ENCODE measurements around the gene CHMP6. TPM values are rescaled to one million over a fixed set of nuclear protein-coding genes. Genes with fewer than 3 reads are reported as not detected.

The CHMP6 gene
- total RNA-seq, 2 donors from 2014 or later, result 28.4 to 32.5 TPM

GRCh38 chr17:81018044-81018802 lies 26.6 kb downstream of the CHMP6 start:
- Histone ChIP-seq H3K9ac (ENCODE audit: extremely low read depth, low read length, poor library complexity, severe bottlenecking) (no peak overlapping the region), H3K27me3 (ENCODE audit: control insufficient read depth, insufficient read depth, low read length, poor library complexity, severe bottlenecking) (no peaks in the 10 kb centered on the region), H3K27ac (ENCODE audit: low read depth, low read length) (peak overlapping the region; percentile 63), H3K9me3 (ENCODE audit: control insufficient read depth, low read length) (peaks cover 11% of the 10 kb centered on the region), H3K36me3 (ENCODE audit: control insufficient read depth, insufficient read depth, low read length) (no peaks in the 10 kb centered on the region), H3K4me1 (ENCODE audit: control insufficient read depth, insufficient read depth, low read length) (peaks cover 6% of the 10 kb centered on the region), H3K4me3 (ENCODE audit: low read length) (no peak overlapping the region)
- H3K36me3 Mint-ChIP-seq (ENCODE audit: low read depth), result no peaks in the 10 kb centered on the region
- peak overlapping the region; percentile 0 for H3K4me3 Mint-ChIP-seq
- no peaks in the 10 kb centered on the region for H3K27me3 Mint-ChIP-seq (ENCODE audit: insufficient read depth)
- peaks cover 29% of the 10 kb centered on the region for H3K4me1 Mint-ChIP-seq
- no peak for DNase-seq
- peaks cover 13% of the 10 kb centered on the region for H3K9me3 Mint-ChIP-seq
- peak overlapping the region; percentile 77 for H3K27ac Mint-ChIP-seq
- no peak for TF ChIP-seq CTCF (conservative IDR thresholded peaks at IDR 0.05)
- WGBS, 2 experiments (ENCODE audit: insufficient coverage in 1 of 2, insufficient read length in 1 of 2), result 76 to 82% methylated on average over 27 to 29 of the region's 29 CpGs

- Histone ChIP-seq H3K9ac (ENCODE audit: extremely low read depth, low read length, poor library complexity, severe bottlenecking) (no peak overlapping the region), H3K27ac (ENCODE audit: low read depth, low read length) (peak overlapping the region; percentile 10), H3K27me3 (ENCODE audit: control insufficient read depth, insufficient read depth, low read length, poor library complexity, severe bottlenecking) (no peaks in the 10 kb centered on the region), H3K36me3 (ENCODE audit: control insufficient read depth, insufficient read depth, low read length) (no peaks in the 10 kb centered on the region), H3K4me3 (ENCODE audit: low read length) (no peak overlapping the region), H3K9me3 (ENCODE audit: control insufficient read depth, low read length) (peaks cover 11% of the 10 kb centered on the region), H3K4me1 (ENCODE audit: control insufficient read depth, insufficient read depth, low read length) (peaks cover 6% of the 10 kb centered on the region)
- H3K27ac Mint-ChIP-seq, result peak overlapping the region; percentile 66
- H3K36me3 Mint-ChIP-seq (ENCODE audit: low read depth), result no peaks in the 10 kb centered on the region
- H3K4me3 Mint-ChIP-seq, result no peak overlapping the region
- DNase-seq, result no peak
- peaks cover 8% of the 10 kb centered on the region for H3K9me3 Mint-ChIP-seq
- H3K27me3 Mint-ChIP-seq (ENCODE audit: insufficient read depth), result no peaks in the 10 kb centered on the region
- peaks cover 26% of the 10 kb centered on the region for H3K4me1 Mint-ChIP-seq
- WGBS, 2 experiments (ENCODE audit: insufficient coverage in 1 of 2, insufficient read length in 1 of 2), result 83 to 89% methylated on average over 19 to 23 of the region's 24 CpGs
- no peak for TF ChIP-seq CTCF (conservative IDR thresholded peaks at IDR 0.05)
These were observed 28.2 kb downstream of the CHMP6 start for GRCh38 chr17:81019563-81020442.

- WGBS, 2 experiments (ENCODE audit: insufficient coverage in 1 of 2, insufficient read length in 1 of 2), result 94 to 96% methylated on average over 4 to 11 of the region's 11 CpGs
- H3K9me3 Mint-ChIP-seq, result peaks cover 8% of the 10 kb centered on the region
- H3K4me1 ChIP-seq (ENCODE audit: control insufficient read depth, insufficient read depth, low read length), result peaks cover 6% of the 10 kb centered on the region
- no peaks in the 10 kb centered on the region for H3K36me3 ChIP-seq (ENCODE audit: control insufficient read depth, insufficient read depth, low read length)
- H3K4me3 Mint-ChIP-seq, result no peak overlapping the region
- TF ChIP-seq CTCF (conservative IDR thresholded peaks at IDR 0.05), result no peak
- no peak for DNase-seq
- H3K36me3 Mint-ChIP-seq (ENCODE audit: low read depth), result no peaks in the 10 kb centered on the region
- peaks cover 26% of the 10 kb centered on the region for H3K4me1 Mint-ChIP-seq
- no peak overlapping the region for H3K9ac ChIP-seq (ENCODE audit: extremely low read depth, low read length, poor library complexity, severe bottlenecking)
- no peaks in the 10 kb centered on the region for H3K27me3 ChIP-seq (ENCODE audit: control insufficient read depth, insufficient read depth, low read length, poor library complexity, severe bottlenecking)
- H3K4me3 ChIP-seq (ENCODE audit: low read length), result no peak overlapping the region
- H3K9me3 ChIP-seq (ENCODE audit: control insufficient read depth, low read length), result peaks cover 11% of the 10 kb centered on the region
- no peaks in the 10 kb centered on the region for H3K27me3 Mint-ChIP-seq (ENCODE audit: insufficient read depth)
- no peak overlapping the region for H3K27ac Mint-ChIP-seq
- no peak overlapping the region for H3K27ac ChIP-seq (ENCODE audit: low read depth, low read length)
These were observed 28.8 kb downstream of the CHMP6 start for GRCh38 chr17:81020443-81020766.
